ENCODE data around the gene SIPA1L3. TPM values are rescaled to one million over a fixed set of nuclear protein-coding genes. Genes with fewer than 3 reads are reported as not detected.

SIPA1L3 gene
- total and polyA plus RNA-seq, 10 of the 15 experiments (the other 5 are each of a cell fraction or from before 2014, with no cell fraction given), result 0.24 to 66.2 (median 19.1) TPM

DNA sequence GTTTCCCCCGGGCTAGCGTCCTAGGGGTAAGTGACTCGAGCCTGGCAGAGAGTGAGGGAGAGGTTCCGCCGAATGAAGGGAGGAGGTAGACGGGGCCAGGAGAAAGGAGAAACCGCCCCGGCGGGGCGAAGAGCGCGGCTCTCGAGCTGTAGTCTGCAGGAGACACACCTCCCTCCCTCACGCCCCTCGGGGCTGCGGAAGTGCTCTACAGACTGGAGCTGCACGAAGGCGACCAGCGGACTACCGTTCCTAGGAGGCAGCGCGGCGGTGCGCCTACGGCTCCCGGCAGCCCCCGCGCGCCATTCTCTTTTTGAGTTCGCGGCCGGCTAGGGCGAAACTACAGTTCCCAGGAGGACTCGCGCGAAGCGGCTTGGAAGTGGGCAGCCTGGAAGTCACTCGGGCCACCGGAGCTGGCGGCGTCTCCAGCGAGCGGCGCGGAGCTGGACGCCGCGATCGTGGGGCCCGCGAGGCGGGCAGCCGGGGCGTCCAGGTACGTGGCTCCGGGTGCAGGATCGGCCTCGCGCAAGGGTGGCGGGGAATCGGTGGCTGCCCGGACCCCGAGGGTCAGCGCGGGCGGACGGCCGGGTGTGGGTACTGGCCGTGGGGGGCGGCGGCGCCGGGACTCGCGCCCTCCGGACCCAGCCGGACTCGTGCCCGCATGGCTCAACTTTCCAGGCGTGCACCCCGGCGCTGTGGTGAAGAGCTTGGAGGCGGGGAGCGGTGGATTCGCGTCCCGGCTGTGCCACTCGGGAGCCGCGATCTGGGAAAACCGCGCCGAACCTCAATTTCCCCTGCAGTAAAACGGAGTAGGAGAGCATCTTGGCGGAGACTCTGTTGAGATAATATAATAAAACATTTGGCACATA lies at the start of gene SIPA1L3 (continued):
- peak; percentile 44 for TF ChIP-seq ZNF687 (IDR thresholded peaks at IDR 0.05)
- no peak for TF ChIP-seq SUZ12 (IDR thresholded peaks at IDR 0.05; ENCODE audit: unreplicated experiment)
- TF ChIP-seq ZBED1 (IDR thresholded peaks at IDR 0.05; ENCODE audit: borderline replicate concordance), result no peak
- no peak for TF ChIP-seq JUND (IDR thresholded peaks at IDR 0.05; ENCODE audit: low read depth, low read length)
- no peak for TF ChIP-seq PML (IDR thresholded peaks at IDR 0.05; ENCODE audit: low read length)
- no peak for TF ChIP-seq PRDM15 (CRISPR knock-in tag; IDR thresholded peaks at IDR 0.05)
- 0 out of 2 replicates have a peak, but pooled peaks have one; percentile 29 for TF ChIP-seq JUNB (IDR thresholded peaks at IDR 0.05)
- TF ChIP-seq SKIL (IDR thresholded peaks at IDR 0.05; ENCODE audit: low read depth, poor library complexity, severe bottlenecking), result no peak
- TF ChIP-seq MTA3 (IDR thresholded peaks at IDR 0.05; ENCODE audit: borderline replicate concordance, low read length), result no peak
- no peak for TF ChIP-seq POLR2AphosphoS2 (IDR thresholded peaks at IDR 0.05; ENCODE audit: low read depth, low read length)
- TF ChIP-seq, protein P1, sequence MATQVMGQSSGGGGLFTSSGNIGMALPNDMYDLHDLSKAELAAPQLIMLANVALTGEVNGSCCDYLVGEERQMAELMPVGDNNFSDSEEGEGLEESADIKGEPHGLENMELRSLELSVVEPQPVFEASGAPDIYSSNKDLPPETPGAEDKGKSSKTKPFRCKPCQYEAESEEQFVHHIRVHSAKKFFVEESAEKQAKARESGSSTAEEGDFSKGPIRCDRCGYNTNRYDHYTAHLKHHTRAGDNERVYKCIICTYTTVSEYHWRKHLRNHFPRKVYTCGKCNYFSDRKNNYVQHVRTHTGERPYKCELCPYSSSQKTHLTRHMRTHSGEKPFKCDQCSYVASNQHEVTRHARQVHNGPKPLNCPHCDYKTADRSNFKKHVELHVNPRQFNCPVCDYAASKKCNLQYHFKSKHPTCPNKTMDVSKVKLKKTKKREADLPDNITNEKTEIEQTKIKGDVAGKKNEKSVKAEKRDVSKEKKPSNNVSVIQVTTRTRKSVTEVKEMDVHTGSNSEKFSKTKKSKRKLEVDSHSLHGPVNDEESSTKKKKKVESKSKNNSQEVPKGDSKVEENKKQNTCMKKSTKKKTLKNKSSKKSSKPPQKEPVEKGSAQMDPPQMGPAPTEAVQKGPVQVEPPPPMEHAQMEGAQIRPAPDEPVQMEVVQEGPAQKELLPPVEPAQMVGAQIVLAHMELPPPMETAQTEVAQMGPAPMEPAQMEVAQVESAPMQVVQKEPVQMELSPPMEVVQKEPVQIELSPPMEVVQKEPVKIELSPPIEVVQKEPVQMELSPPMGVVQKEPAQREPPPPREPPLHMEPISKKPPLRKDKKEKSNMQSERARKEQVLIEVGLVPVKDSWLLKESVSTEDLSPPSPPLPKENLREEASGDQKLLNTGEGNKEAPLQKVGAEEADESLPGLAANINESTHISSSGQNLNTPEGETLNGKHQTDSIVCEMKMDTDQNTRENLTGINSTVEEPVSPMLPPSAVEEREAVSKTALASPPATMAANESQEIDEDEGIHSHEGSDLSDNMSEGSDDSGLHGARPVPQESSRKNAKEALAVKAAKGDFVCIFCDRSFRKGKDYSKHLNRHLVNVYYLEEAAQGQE (IDR thresholded peaks at IDR 0.05; ENCODE audit: low read depth, low read length), result no peak
- peak; percentile 49 for TF ChIP-seq DPF2 (IDR thresholded peaks at IDR 0.05)
- TF ChIP-seq ETV6 (conservative IDR thresholded peaks at IDR 0.05 in 1 of 2, IDR thresholded peaks at IDR 0.05 in 1 of 2; ENCODE audit: borderline replicate concordance in 1 of 2, low read depth in 1 of 2), result no peak; a peak in 1 of 4 replicates
- TF ChIP-seq YY1 (IDR thresholded peaks at IDR 0.05; ENCODE audit: low read depth, low read length), result peak; percentile 92
- no peak for TF ChIP-seq CBFB (IDR thresholded peaks at IDR 0.05; ENCODE audit: low read depth)

All from GM12878 (cell line).